ENCODE data around the gene SPTBN4.
A peak's percentile ranks its signal among the peaks of the same experiment; 100 is the strongest.
"Not testable (repeated sequence)": the region's sequence is repeated elsewhere in the genome, so short reads cannot be mapped to it uniquely, and the experiment has no call there.

SPTBN4 gene

GRCh38 chr19:40425450-40426287 lies 41.1 kb upstream of the SPTBN4 start, which contains the start of gene SERTAD1:
SERTAD1 (minus strand) TSS chr19:40425992; CDS start chr19:40423546, 2,446 bp downstream.
- Histone ChIP-seq H3K36me3 (ENCODE audit: insufficient read depth, low read length) (peaks cover 7% of the 10 kb centered on the region), H3K9me3 (ENCODE audit: low read length) (no peaks in the 10 kb centered on the region), H3K4me1 (ENCODE audit: insufficient read depth, low read length) (peaks cover 11% of the 10 kb centered on the region), H3K4me3 (ENCODE audit: low read length) (peak within 1 kb of the TSS; percentile 59), H3K27me3 (ENCODE audit: insufficient read depth, low read length) (no peaks in the 10 kb centered on the region), H2AFZ (ENCODE audit: low read depth, low read length) (peak within 1 kb of the TSS; percentile 98)

GRCh38 chr19:40428197-40428596 lies 38.6 kb upstream of the SPTBN4 start:
- not testable (repeated sequence) for H3K4me3 ChIP-seq (ENCODE audit: low read length); H2AFZ ChIP-seq (ENCODE audit: low read depth, low read length); H3K27me3 ChIP-seq (ENCODE audit: insufficient read depth, low read length); H3K9me3 ChIP-seq (ENCODE audit: low read length); H3K36me3 ChIP-seq (ENCODE audit: insufficient read depth, low read length)
- H3K4me1 ChIP-seq (ENCODE audit: insufficient read depth, low read length) = peaks cover 14% of the 10 kb centered on the region

GRCh38 chr19:40430242-40430641 lies 36.6 kb upstream of the SPTBN4 start:
- H2AFZ ChIP-seq (ENCODE audit: low read depth, low read length); H3K4me3 ChIP-seq (ENCODE audit: low read length); H3K36me3 ChIP-seq (ENCODE audit: insufficient read depth, low read length); H3K27me3 ChIP-seq (ENCODE audit: insufficient read depth, low read length); H3K9me3 ChIP-seq (ENCODE audit: low read length): not testable (repeated sequence)
- H3K4me1 ChIP-seq (ENCODE audit: insufficient read depth, low read length) = peaks cover 10% of the 10 kb centered on the region

- no peaks in the 10 kb centered on the region for H3K9me3 ChIP-seq (ENCODE audit: low read length)
- H2AFZ ChIP-seq (ENCODE audit: low read depth, low read length) = no peak overlapping the region
- no peak overlapping the region for H3K4me3 ChIP-seq (ENCODE audit: low read length)
- no peaks in the 10 kb centered on the region for H3K27me3 ChIP-seq (ENCODE audit: insufficient read depth, low read length)
- no peaks in the 10 kb centered on the region for H3K36me3 ChIP-seq (ENCODE audit: insufficient read depth, low read length)
- peaks cover 10% of the 10 kb centered on the region for H3K4me1 ChIP-seq (ENCODE audit: insufficient read depth, low read length)
Measured at GRCh38 chr19:40431698-40432097, 35.1 kb upstream of the SPTBN4 start.

GRCh38 chr19:40432760-40433159 lies 34.0 kb upstream of the SPTBN4 start:
- not testable (repeated sequence) for H3K27me3 ChIP-seq (ENCODE audit: insufficient read depth, low read length); H3K9me3 ChIP-seq (ENCODE audit: low read length); H2AFZ ChIP-seq (ENCODE audit: low read depth, low read length); H3K36me3 ChIP-seq (ENCODE audit: insufficient read depth, low read length)
- Histone ChIP-seq H3K4me1 (ENCODE audit: insufficient read depth, low read length) (peaks cover 10% of the 10 kb centered on the region), H3K4me3 (ENCODE audit: low read length) (peak overlapping the region; percentile 54)

GRCh38 chr19:40433391-40434216 lies 33.2 kb upstream of the SPTBN4 start:
- Histone ChIP-seq H3K27me3 (ENCODE audit: insufficient read depth, low read length) (no peaks in the 10 kb centered on the region), H3K36me3 (ENCODE audit: insufficient read depth, low read length) (no peaks in the 10 kb centered on the region), H2AFZ (ENCODE audit: low read depth, low read length) (peak overlapping the region; percentile 83), H3K4me3 (ENCODE audit: low read length) (peak overlapping the region; percentile 54), H3K4me1 (ENCODE audit: insufficient read depth, low read length) (peaks cover 10% of the 10 kb centered on the region), H3K9me3 (ENCODE audit: low read length) (no peaks in the 10 kb centered on the region)

- no peaks in the 10 kb centered on the region for H3K27me3 ChIP-seq (ENCODE audit: insufficient read depth, low read length)
- H3K4me1 ChIP-seq (ENCODE audit: insufficient read depth, low read length) = peaks cover 23% of the 10 kb centered on the region
- peaks cover 22% of the 10 kb centered on the region for H3K36me3 ChIP-seq (ENCODE audit: insufficient read depth, low read length)
- no peak overlapping the region for H2AFZ ChIP-seq (ENCODE audit: low read depth, low read length)
- H3K4me3 ChIP-seq (ENCODE audit: low read length) = no peak overlapping the region
- no peaks in the 10 kb centered on the region for H3K9me3 ChIP-seq (ENCODE audit: low read length)
Measured at GRCh38 chr19:40438284-40438683, 28.5 kb upstream of the SPTBN4 start.

GRCh38 chr19:40441719-40442253 lies 25.0 kb upstream of the SPTBN4 start:
- Histone ChIP-seq H2AFZ (ENCODE audit: low read depth, low read length) (no peak overlapping the region), H3K9me3 (ENCODE audit: low read length) (no peaks in the 10 kb centered on the region), H3K4me1 (ENCODE audit: insufficient read depth, low read length) (peaks cover 31% of the 10 kb centered on the region), H3K36me3 (ENCODE audit: insufficient read depth, low read length) (peaks cover 22% of the 10 kb centered on the region), H3K4me3 (ENCODE audit: low read length) (no peak overlapping the region), H3K27me3 (ENCODE audit: insufficient read depth, low read length) (no peaks in the 10 kb centered on the region)

- no peak overlapping the region for H2AFZ ChIP-seq (ENCODE audit: low read depth, low read length)
- no peaks in the 10 kb centered on the region for H3K9me3 ChIP-seq (ENCODE audit: low read length)
- no peaks in the 10 kb centered on the region for H3K27me3 ChIP-seq (ENCODE audit: insufficient read depth, low read length)
- peaks cover 22% of the 10 kb centered on the region for H3K36me3 ChIP-seq (ENCODE audit: insufficient read depth, low read length)
- H3K4me3 ChIP-seq (ENCODE audit: low read length) = peak overlapping the region; percentile 99
- peaks cover 31% of the 10 kb centered on the region for H3K4me1 ChIP-seq (ENCODE audit: insufficient read depth, low read length)
Measured at GRCh38 chr19:40442328-40443130, 24.3 kb upstream of the SPTBN4 start.

- Histone ChIP-seq H3K4me1 (ENCODE audit: insufficient read depth, low read length) (peaks cover 31% of the 10 kb centered on the region), H3K36me3 (ENCODE audit: insufficient read depth, low read length) (peaks cover 22% of the 10 kb centered on the region), H3K9me3 (ENCODE audit: low read length) (no peaks in the 10 kb centered on the region), H2AFZ (ENCODE audit: low read depth, low read length) (peak overlapping the region; percentile 44), H3K27me3 (ENCODE audit: insufficient read depth, low read length) (no peaks in the 10 kb centered on the region), H3K4me3 (ENCODE audit: low read length) (peak overlapping the region; percentile 99)
Measured at GRCh38 chr19:40443131-40443999, 23.4 kb upstream of the SPTBN4 start.

GRCh38 chr19:40444000-40444824 lies 22.6 kb upstream of the SPTBN4 start, which contains the start of gene SERTAD3:
SERTAD3 (minus strand) TSS chr19:40444335; CDS start chr19:40442080, 2,255 bp downstream.
- H3K9me3 ChIP-seq (ENCODE audit: low read length) = no peaks in the 10 kb centered on the region
- H2AFZ ChIP-seq (ENCODE audit: low read depth, low read length) = peak within 1 kb of the TSS; percentile 92
- peak within 1 kb of the TSS; percentile 99 for H3K4me3 ChIP-seq (ENCODE audit: low read length)
- H3K27me3 ChIP-seq (ENCODE audit: insufficient read depth, low read length) = no peaks in the 10 kb centered on the region
- peaks cover 31% of the 10 kb centered on the region for H3K4me1 ChIP-seq (ENCODE audit: insufficient read depth, low read length)
- H3K36me3 ChIP-seq (ENCODE audit: insufficient read depth, low read length) = peaks cover 22% of the 10 kb centered on the region

All from neuron (in vitro differentiated cells).